K562 (cell line): ENCODE data around the gene CYS1.

Source experiments
- CREB1 ChIP-seq, 2 experiments: sonication (generic) in 1 of 2; formaldehyde crosslinking in 1 of 2; IDR thresholded peaks; 2 replicates each; pipeline versions ENCODE4 v1.6.1 to v1.8.0; 2012 to 2022; ENCODE audit warnings: inconsistent platforms in 1 of 2, mild to moderate bottlenecking in 1 of 2, missing genetic modification reagents in 1 of 2, moderate library complexity in 1 of 2
- DPF2 ChIP-seq: fragments of 450-650 bp; IDR thresholded peaks from 2 replicates; pipeline ENCODE4 v1.6.1; 2016
- FOXK2 ChIP-seq, 2 experiments: fragments of 450-650 bp; IDR thresholded peaks in 1 of 2; conservative IDR thresholded peaks in 1 of 2; 2 replicates each; pipeline ENCODE4 v1.6.1; 2016; ENCODE audit warnings: low read depth in 2 of 2, mild to moderate bottlenecking in 1 of 2
- KLF16 ChIP-seq: IDR thresholded peaks from 2 replicates; pipeline ENCODE4 v1.6.1; 2016; ENCODE audit warnings: antibody characterized with exemption
- MEF2A ChIP-seq: IDR thresholded peaks from 2 replicates; pipeline ENCODE4 v1.6.1; 2011; ENCODE audit warnings: low read depth, mild to moderate bottlenecking, low read length, moderate library complexity; ENCODE audit not compliant: control insufficient read depth
- TAF15 ChIP-seq: fragments of 200-400 bp; formaldehyde crosslinking; IDR thresholded peaks from 2 replicates; pipeline ENCODE4 v1.6.1; 2017; ENCODE audit warnings: mild to moderate bottlenecking, low read depth, low read length, moderate library complexity
- TF ChIP-seq, protein P1 (sequence below): sonication (generic); formaldehyde crosslinking; IDR thresholded peaks from 2 replicates; pipeline ENCODE4 v1.9.0; 2022; ENCODE audit warnings: mild to moderate bottlenecking, missing genetic modification reagents

- TF ChIP-seq, protein P1, sequence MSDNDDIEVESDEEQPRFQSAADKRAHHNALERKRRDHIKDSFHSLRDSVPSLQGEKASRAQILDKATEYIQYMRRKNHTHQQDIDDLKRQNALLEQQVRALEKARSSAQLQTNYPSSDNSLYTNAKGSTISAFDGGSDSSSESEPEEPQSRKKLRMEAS (CRISPR knock-in tag) = no peak
- no peak for TF ChIP-seq DPF2
- no peak for TF ChIP-seq TAF15
- no peak for TF ChIP-seq KLF16
- TF ChIP-seq CREB1 (IDR thresholded peaks at IDR 0.05) = no peak
- TF ChIP-seq CREB1 (CRISPR knock-in tag; IDR thresholded peaks at IDR 0.05) = no peak
- no peak for TF ChIP-seq FOXK2 (conservative IDR thresholded peaks at IDR 0.05 in 1 of 2, IDR thresholded peaks at IDR 0.05 in 1 of 2; ENCODE audit: low read depth in 2 of 2)
- TF ChIP-seq MEF2A = no peak
These were observed 58.2 kb downstream of the CYS1 start for GRCh38 chr2:10022041-10022421.
